Activated B cell treated with CpG ODN at 0.5 μM for 24 hours (primary cell): ENCODE data around the gene SERPINB1. TPM values are rescaled to one million over a fixed set of nuclear protein-coding genes. Genes with fewer than 3 reads are reported as not detected.
A peak's percentile ranks its signal among the peaks of the same experiment; 100 is the strongest.

ENCODE experiments used
- ATAC-seq: fragments of 200-7000 bp; cut with Tn5 transposase; one replicate; pipeline ENCODE4 v1.10.0; 2021; ENCODE audit warnings: low read depth, mild to moderate bottlenecking, moderate library complexity
- CTCF ChIA-PET: fragments of 350-600 bp; sonication (Branson Sonifier 250); formaldehyde crosslinking; loops from one replicate; lab custom pipeline; 2021; ENCODE audit warnings: antibody characterized with exemption; lab: Charles Lee
- POLR2A ChIA-PET: fragments of 350-600 bp; sonication (Branson Sonifier 250); formaldehyde crosslinking; loops from one replicate; lab custom pipeline; 2021; ENCODE audit warnings: antibody characterized with exemption; lab: Charles Lee
- DNase-seq: peaks from one replicate; pipeline ENCODE4 v3.0.0; 2022
- H3K27ac Mint-ChIP-seq: one replicate; pipeline ENCODE4 v1.8.0; 2020; ENCODE audit warnings: mixed read lengths
- H3K27me3 Mint-ChIP-seq: one replicate; pipeline ENCODE4 v1.8.0; 2021; ENCODE audit warnings: mixed read lengths
- H3K36me3 Mint-ChIP-seq: one replicate; pipeline ENCODE4 v1.8.0; 2021; ENCODE audit warnings: low read depth, mixed read lengths
- H3K4me1 Mint-ChIP-seq: one replicate; pipeline ENCODE4 v1.8.0; 2021; ENCODE audit warnings: mixed read lengths
- H3K4me3 Mint-ChIP-seq: one replicate; pipeline ENCODE4 v1.8.0; 2020; ENCODE audit warnings: mild to moderate bottlenecking, mixed read lengths
- H3K9me3 Mint-ChIP-seq: one replicate; pipeline ENCODE4 v1.8.0; 2020; ENCODE audit warnings: mixed read lengths
- CTCF ChIP-seq: fragments of 200-600 bp; IDR thresholded peaks from one replicate; pipeline ENCODE4 v1.8.0; 2022; ENCODE audit warnings: antibody characterized with exemption, mild to moderate bottlenecking
- intact Hi-C: fragments of 100-400 bp; cut with micrococcal nuclease; formaldehyde crosslinking; loops from one replicate; pipeline ENCODE4 v1.15.1; 2024
- total RNA-seq: library from RNA; stranded (reverse); gene quantifications from 2 replicates; pipeline ENCODE4 v1.2.3, GENCODE V29; 2022

Gene SERPINB1
- total RNA-seq, 1 donor from 2014 or later = 59.9 TPM

GRCh38 chr6:2794171-2794730 lies 47.4 kb downstream of the SERPINB1 start:
- POLR2A ChIA-PET = no interaction called here
- no peak for ATAC-seq
- no peak for TF ChIP-seq CTCF

GRCh38 chr6:2793534-2794151 lies 48.0 kb downstream of the SERPINB1 start:
- ChIA-PET CTCF (interaction anchor here (0.8 to 1.5 kb wide), 3 partner anchors 32 to 159 kb away, joined by 3 to 4 read pairs (median 3); no protein-coding TSS in a partner anchor), POLR2A (interaction anchor here (0.6 kb wide), 1 partner anchor 31 kb away, joined by 3 read pairs; no protein-coding TSS in a partner anchor)
- peaks cover 53% of the 10 kb centered on the region for H3K4me1 Mint-ChIP-seq
- DNase-seq (no peak), ATAC-seq (no peak)
- peaks cover 10% of the 10 kb centered on the region for H3K36me3 Mint-ChIP-seq
- no peak overlapping the region for H3K4me3 Mint-ChIP-seq
- no peak for TF ChIP-seq CTCF
- H3K27ac Mint-ChIP-seq = peak overlapping the region; percentile 77
- no peaks in the 10 kb centered on the region for H3K9me3 Mint-ChIP-seq
- intact Hi-C loops = no loop called here
- no peaks in the 10 kb centered on the region for H3K27me3 Mint-ChIP-seq

More at GRCh38 chr6:2794171-2794730, 47.4 kb downstream of the SERPINB1 start:
- H3K36me3 Mint-ChIP-seq = peaks cover 10% of the 10 kb centered on the region
- intact Hi-C loops = no loop called here
- no peak overlapping the region for H3K4me3 Mint-ChIP-seq
- peaks cover 53% of the 10 kb centered on the region for H3K4me1 Mint-ChIP-seq
- H3K27ac Mint-ChIP-seq = no peak overlapping the region
- DNase-seq = no peak
- no peaks in the 10 kb centered on the region for H3K9me3 Mint-ChIP-seq
- CTCF ChIA-PET = interaction anchor here (0.8 to 1.5 kb wide), 4 partner anchors 32 to 158 kb away, joined by 3 to 4 read pairs (median 3); no protein-coding TSS in a partner anchor
- no peaks in the 10 kb centered on the region for H3K27me3 Mint-ChIP-seq

GRCh38 chr6:2792330-2793110 lies 49.1 kb downstream of the SERPINB1 start:
- POLR2A ChIA-PET = interaction anchor here (1.4 to 1.5 kb wide), 2 partner anchors 49 to 54 kb away, joined by 10 to 13 read pairs; partner anchors contain the start of gene SERPINB1
- CTCF ChIA-PET = interaction anchor here (1.0 to 2.8 kb wide), 14 partner anchors 13 to 279 kb away, joined by 3 to 62 read pairs (median 5); no protein-coding TSS in a partner anchor
- no peak for TF ChIP-seq CTCF
- H3K9me3 Mint-ChIP-seq = no peaks in the 10 kb centered on the region
- intact Hi-C loops = no loop called here
- DNase-seq = no peak
- H3K36me3 Mint-ChIP-seq = peaks cover 16% of the 10 kb centered on the region
- H3K4me1 Mint-ChIP-seq = peaks cover 51% of the 10 kb centered on the region
- H3K27me3 Mint-ChIP-seq = no peaks in the 10 kb centered on the region
- H3K4me3 Mint-ChIP-seq = no peak overlapping the region
- H3K27ac Mint-ChIP-seq = no peak overlapping the region
- no peak for ATAC-seq

- no peaks in the 10 kb centered on the region for H3K27me3 Mint-ChIP-seq
- TF ChIP-seq CTCF = no peak
- intact Hi-C loops = loop anchor here (1.0 kb wide), 6 partner anchors 50 to 262 kb away; partner anchors contain the start of gene SERPINB1
- ChIA-PET CTCF (interaction anchor here (0.6 to 2.8 kb wide), 38 partner anchors 9 to 703 kb away, joined by 3 to 62 read pairs (median 4); partner anchors contain the start of genes NQO2, SERPINB1, SERPINB9 and WRNIP1), POLR2A (interaction anchor here (0.6 to 2.3 kb wide), 15 partner anchors 16 to 262 kb away, joined by 3 to 21 read pairs (median 5); partner anchors contain the start of genes SERPINB1 and WRNIP1)
- ATAC-seq (peak; percentile 57), DNase-seq (no peak)
- H3K9me3 Mint-ChIP-seq = no peaks in the 10 kb centered on the region
- H3K4me3 Mint-ChIP-seq = peak overlapping the region; percentile 72
- peaks cover 41% of the 10 kb centered on the region for H3K4me1 Mint-ChIP-seq
- peaks cover 18% of the 10 kb centered on the region for H3K36me3 Mint-ChIP-seq
- peak overlapping the region; percentile 67 for H3K27ac Mint-ChIP-seq
Measured at GRCh38 chr6:2791450-2791974, 50.2 kb downstream of the SERPINB1 start.
